ENCODE measurements around the gene BUD23.

Gene BUD23

DNA sequence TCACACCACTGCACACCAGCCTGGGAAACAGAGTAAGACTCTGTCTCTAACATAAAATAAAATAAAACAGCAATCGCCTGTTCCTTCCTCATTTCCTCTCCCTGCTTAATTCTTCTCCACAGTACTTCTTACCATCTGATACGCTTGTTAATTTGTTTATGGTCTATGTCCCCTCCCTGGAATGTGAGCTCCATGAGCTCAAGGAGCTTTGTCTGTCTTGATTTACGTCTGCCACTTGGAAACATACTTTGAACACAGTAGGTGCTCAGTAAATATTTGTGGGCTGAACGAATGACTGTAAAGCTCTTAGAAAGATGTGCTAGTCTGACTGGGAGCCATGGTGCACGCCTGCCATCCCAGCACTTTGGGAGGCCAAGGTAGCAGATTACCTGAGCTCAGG lies 45.2 kb downstream of the BUD23 start:
- no peaks in the 10 kb centered on the region for H3K9me3 ChIP-seq (ENCODE audit: insufficient read depth, low read length, severe bottlenecking)
- no peaks in the 10 kb centered on the region for H3K4me1 ChIP-seq (ENCODE audit: insufficient read depth, low read length)
- TF ChIP-seq CTCF (IDR thresholded peaks at IDR 0.05; ENCODE audit: borderline replicate concordance, extremely low read depth, low read length, poor library complexity, severe bottlenecking) (no peak), EZH2 (IDR thresholded peaks at IDR 0.05; ENCODE audit: borderline replicate concordance, low read depth, low read length, severe bottlenecking) (no peak)
- no peak overlapping the region for H3K9ac ChIP-seq (ENCODE audit: low read depth, low read length)
- no peaks in the 10 kb centered on the region for H3K36me3 ChIP-seq (ENCODE audit: insufficient read depth, low read length)
- no peaks in the 10 kb centered on the region for H3K27me3 ChIP-seq (ENCODE audit: insufficient read depth, low read length, poor library complexity)
- no peaks in the 10 kb centered on the region for H3K79me2 ChIP-seq (ENCODE audit: insufficient read depth, low read length)
- H3K27ac ChIP-seq (ENCODE audit: low read length): no peak overlapping the region
- no peaks in the 10 kb centered on the region for H4K20me1 ChIP-seq (ENCODE audit: insufficient read depth, low read length)
- H3K4me2 ChIP-seq (ENCODE audit: insufficient read depth, low read length): no peak overlapping the region
- ATAC-seq (ENCODE audit: insufficient read depth, low read depth): no peak
- H2AFZ ChIP-seq (ENCODE audit: low read depth, low read length): no peak overlapping the region
- no peak overlapping the region for H3K4me3 ChIP-seq (ENCODE audit: low read depth in 1 of 2, low read length in 2 of 2)
- no peak for DNase-seq

DNA sequence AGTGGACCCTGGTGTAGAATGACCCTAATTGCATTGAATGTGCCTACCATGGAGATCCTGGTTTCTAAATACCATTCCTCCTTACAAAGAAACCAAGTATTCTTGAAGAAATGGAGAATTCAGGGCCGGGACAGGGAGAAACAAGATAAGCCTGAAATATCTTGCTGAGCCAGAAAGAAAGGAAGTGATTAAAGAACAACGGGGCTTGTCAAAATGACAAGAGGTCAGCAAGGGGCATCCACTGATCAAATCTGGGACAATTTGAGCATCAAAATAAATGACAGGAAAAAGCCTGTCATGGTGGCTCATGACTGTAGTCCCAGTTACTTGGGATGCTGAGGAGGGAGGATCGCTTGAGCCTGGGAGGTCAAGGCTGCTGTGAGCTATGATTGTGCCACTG lies 47.1 kb downstream of the BUD23 start:
- no peak overlapping the region for H3K4me2 ChIP-seq (ENCODE audit: insufficient read depth, low read length)
- TF ChIP-seq CTCF (IDR thresholded peaks at IDR 0.05; ENCODE audit: borderline replicate concordance, extremely low read depth, low read length, poor library complexity, severe bottlenecking): no peak
- TF ChIP-seq EZH2 (IDR thresholded peaks at IDR 0.05; ENCODE audit: borderline replicate concordance, low read depth, low read length, severe bottlenecking): no peak
- no peak overlapping the region for H3K9ac ChIP-seq (ENCODE audit: low read depth, low read length)
- no peak overlapping the region for H3K4me3 ChIP-seq (ENCODE audit: low read depth in 1 of 2, low read length in 2 of 2)
- H3K36me3 ChIP-seq (ENCODE audit: insufficient read depth, low read length): no peaks in the 10 kb centered on the region
- H3K27me3 ChIP-seq (ENCODE audit: insufficient read depth, low read length, poor library complexity): no peaks in the 10 kb centered on the region
- H3K9me3 ChIP-seq (ENCODE audit: insufficient read depth, low read length, severe bottlenecking): no peaks in the 10 kb centered on the region
- H3K27ac ChIP-seq (ENCODE audit: low read length): no peak overlapping the region
- H2AFZ ChIP-seq (ENCODE audit: low read depth, low read length): no peak overlapping the region
- DNase-seq (no peak), ATAC-seq (ENCODE audit: insufficient read depth, low read depth) (no peak)
- H3K79me2 ChIP-seq (ENCODE audit: insufficient read depth, low read length): no peaks in the 10 kb centered on the region
- H4K20me1 ChIP-seq (ENCODE audit: insufficient read depth, low read length): no peaks in the 10 kb centered on the region
- H3K4me1 ChIP-seq (ENCODE audit: insufficient read depth, low read length): peaks cover 7% of the 10 kb centered on the region

GRCh38 chr7:73732397-73732796 lies 49.0 kb downstream of the BUD23 start:
- no peaks in the 10 kb centered on the region for H3K9me3 ChIP-seq (ENCODE audit: insufficient read depth, low read length, severe bottlenecking)
- no peak overlapping the region for H2AFZ ChIP-seq (ENCODE audit: low read depth, low read length)
- H3K4me3 ChIP-seq (ENCODE audit: low read depth in 1 of 2, low read length in 2 of 2): no peak overlapping the region
- DNase-seq: no peak
- TF ChIP-seq EZH2 (IDR thresholded peaks at IDR 0.05; ENCODE audit: borderline replicate concordance, low read depth, low read length, severe bottlenecking) (no peak), CTCF (IDR thresholded peaks at IDR 0.05; ENCODE audit: borderline replicate concordance, extremely low read depth, low read length, poor library complexity, severe bottlenecking) (no peak)
- no peak overlapping the region for H3K27ac ChIP-seq (ENCODE audit: low read length)
- H3K4me2 ChIP-seq (ENCODE audit: insufficient read depth, low read length): no peak overlapping the region
- peaks cover 12% of the 10 kb centered on the region for H3K4me1 ChIP-seq (ENCODE audit: insufficient read depth, low read length)
- peaks cover 14% of the 10 kb centered on the region for H4K20me1 ChIP-seq (ENCODE audit: insufficient read depth, low read length)
- H3K9ac ChIP-seq (ENCODE audit: low read depth, low read length): no peak overlapping the region
- no peak for ATAC-seq (ENCODE audit: insufficient read depth, low read depth)
- peaks cover 5% of the 10 kb centered on the region for H3K79me2 ChIP-seq (ENCODE audit: insufficient read depth, low read length)
- peaks cover 16% of the 10 kb centered on the region for H3K36me3 ChIP-seq (ENCODE audit: insufficient read depth, low read length)
- H3K27me3 ChIP-seq (ENCODE audit: insufficient read depth, low read length, poor library complexity): no peaks in the 10 kb centered on the region

Measured in DND-41 (cell line).